HCT116 (cell line): ENCODE measurements around the gene NNT. TPM values are rescaled to one million over a fixed set of nuclear protein-coding genes. Genes with fewer than 3 reads are reported as not detected.

Source experiments
- ATAC-seq: fragments of 200-7000 bp; cut with Tn5 transposase; 2 replicates; pipeline ENCODE4 v1.9.1; 2020; ENCODE audit warnings: mild to moderate bottlenecking, moderate library complexity
- BruUV-seq: library from RNA; stranded (reverse); fragments of 400-500 nt; replicated peaks from 2 replicates; lab custom pipeline; 2021; lab: Mats Ljungman, UMichigan
- CTCF ChIA-PET: fragments of 300-600 bp; sonication (Branson Sonifier 250); formaldehyde crosslinking; loops from one replicate; lab custom pipeline; 2021; ENCODE audit warnings: antibody characterized with exemption; lab: Charles Lee
- POLR2A ChIA-PET: fragments of 300-600, 350-600 bp; sonication (Branson Sonifier 250); formaldehyde crosslinking; loops from one replicate; lab custom pipeline; 2021; ENCODE audit warnings: antibody characterized with exemption; lab: Charles Lee
- RAD21 ChIA-PET, 2 experiments: fragments of 300-600 bp; sonication (Branson Sonifier 250); formaldehyde crosslinking; loops; one replicate each; lab custom pipeline; 2023; ENCODE audit warnings: low total read pairs in 2 of 2; ENCODE audit not compliant: uncharacterized antibody in 2 of 2, unreplicated experiment in 2 of 2, low non-redundant PET in 1 of 2; lab: Charles Lee
- DNase-seq: peaks from one replicate; pipeline ENCODE4 v3.0.0-alpha.2; 2010; ENCODE audit warnings: low read depth, low spot score
- H2AFZ ChIP-seq: fragments of 200-600 bp; shearing (Covaris generic), sonication (generic); 2 replicates; pipeline ENCODE4 v1.6.1; 2017; ENCODE audit warnings: low read depth, mixed run types, mixed read lengths, antibody characterized with exemption, low read length; ENCODE audit not compliant: poor library complexity, severe bottlenecking
- H3K27ac ChIP-seq: 2 replicates; pipeline ENCODE4 v1.5.1; 2012; ENCODE audit warnings: low read depth, low read length
- H3K27me3 ChIP-seq: fragments of 200-600 bp; sonication (generic); 2 replicates; pipeline ENCODE4 v1.6.1; 2016; ENCODE audit warnings: mixed run types, low read length, mixed read lengths; ENCODE audit not compliant: insufficient read depth
- H3K36me3 ChIP-seq, 2 experiments: fragments of 200-500 bp in 1 of 2; fragments of 200-600 bp in 1 of 2; sonication (Bioruptor generic) in 1 of 2; sonication (generic) in 1 of 2; 2 replicates each; pipeline versions ENCODE4 v1.5.1 to v1.6.1; 2014 to 2016; ENCODE audit warnings: low read length in 2 of 2, inconsistent platforms in 1 of 2, mixed read lengths in 1 of 2, mixed run types in 1 of 2; ENCODE audit not compliant: insufficient read depth in 2 of 2, control insufficient read depth in 1 of 2
- H3K4me1 ChIP-seq, 2 experiments: fragments of 200-600 bp in 1 of 2; sonication (generic) in 1 of 2; 2 replicates each; pipeline versions ENCODE4 v1.5.1 to v1.6.1; 2012 to 2017; ENCODE audit warnings: low read length in 2 of 2, inconsistent platforms in 1 of 2, mild to moderate bottlenecking in 1 of 2, mixed read lengths in 1 of 2, mixed run types in 1 of 2, moderate library complexity in 1 of 2; ENCODE audit not compliant: insufficient read depth in 2 of 2, control insufficient read depth in 1 of 2
- H3K4me2 ChIP-seq: fragments of 200-600 bp; sonication (generic); 2 replicates; pipeline ENCODE4 v1.6.1; 2017; ENCODE audit warnings: mixed run types, low read length, mixed read lengths
- H3K4me3 ChIP-seq, 2 experiments: fragments of 200-600 bp in 1 of 2; sonication (generic) in 1 of 2; replicated peaks in 1 of 2; 2 replicates each; pipeline ENCODE4 v1.5.1; 2011 to 2016; ENCODE audit warnings: low read length in 2 of 2, control low read depth in 1 of 2, low read depth in 1 of 2, mild to moderate bottlenecking in 1 of 2, mixed read lengths in 1 of 2, mixed run types in 1 of 2
- H3K79me2 ChIP-seq: fragments of 200-600 bp; sonication (generic); 2 replicates; pipeline ENCODE4 v1.6.1; 2017; ENCODE audit warnings: mild to moderate bottlenecking, mixed run types, low read length, moderate library complexity, mixed read lengths; ENCODE audit not compliant: insufficient read depth
- H3K9ac ChIP-seq: fragments of 200-600 bp; sonication (generic); 2 replicates; pipeline ENCODE4 v1.6.1; 2016; ENCODE audit warnings: low read length, mixed read lengths
- H3K9me2 ChIP-seq: fragments of 200-600 bp; sonication (generic), shearing (Covaris generic); 2 replicates; pipeline ENCODE4 v1.6.1; 2017; ENCODE audit warnings: mixed run types, mild to moderate bottlenecking, moderate library complexity; ENCODE audit not compliant: insufficient read depth
- H3K9me3 ChIP-seq, 2 experiments: fragments of 200-500 bp in 1 of 2; fragments of 200-600 bp in 1 of 2; sonication (Bioruptor generic) in 1 of 2; sonication (generic) in 1 of 2; 2 replicates each; pipeline ENCODE4 v1.6.1; 2014 to 2017; ENCODE audit warnings: low read length in 2 of 2, mixed read lengths in 2 of 2, inconsistent platforms in 1 of 2, low read depth in 1 of 2, mild to moderate bottlenecking in 1 of 2, mixed run types in 1 of 2, moderate library complexity in 1 of 2; ENCODE audit not compliant: control insufficient read depth in 1 of 2, insufficient read depth in 1 of 2
- H4K20me1 ChIP-seq: fragments of 200-600 bp; sonication (generic), shearing (Covaris generic); 2 replicates; pipeline ENCODE4 v1.6.1; 2017; ENCODE audit warnings: mixed run types, mild to moderate bottlenecking, moderate library complexity; ENCODE audit not compliant: insufficient read depth
- ATF3 ChIP-seq: IDR thresholded peaks from 2 replicates; pipeline ENCODE4 v1.6.1; 2012
- CBX3 ChIP-seq: IDR thresholded peaks from 2 replicates; pipeline ENCODE4 v1.6.1; 2012; ENCODE audit warnings: low read depth
- CEBPB ChIP-seq: IDR thresholded peaks from 2 replicates; pipeline ENCODE4 v1.6.1; 2012; ENCODE audit warnings: low read depth
- CTCF ChIP-seq, 3 experiments: fragments of 200-600 bp in 1 of 3; sonication (generic) in 1 of 3; IDR thresholded peaks in 2 of 3; conservative IDR thresholded peaks in 1 of 3; 2 replicates each; pipeline ENCODE4 v1.5.1; 2012 to 2017; ENCODE audit warnings: low read depth in 2 of 3, low read length in 2 of 3, antibody characterized with exemption in 1 of 3, borderline replicate concordance in 1 of 3, control low read depth in 1 of 3, mild to moderate bottlenecking in 1 of 3, mixed read lengths in 1 of 3, mixed run types in 1 of 3, moderate library complexity in 1 of 3; ENCODE audit not compliant: insufficient read depth in 1 of 3
- ELF1 ChIP-seq: IDR thresholded peaks from 2 replicates; pipeline ENCODE4 v1.6.1; 2012; ENCODE audit warnings: low read depth, borderline replicate concordance
- EZH2phosphoT487 ChIP-seq: fragments of 200-600 bp; IDR thresholded peaks from 2 replicates; pipeline ENCODE4 v1.6.1; 2018; ENCODE audit warnings: antibody characterized with exemption, borderline replicate concordance
- FOSL1 ChIP-seq: IDR thresholded peaks from 2 replicates; pipeline ENCODE4 v1.6.1; 2012; ENCODE audit warnings: low read depth
- MAX ChIP-seq: IDR thresholded peaks from 2 replicates; pipeline ENCODE4 v1.6.1; 2012
- POLR2A ChIP-seq: IDR thresholded peaks from 2 replicates; pipeline ENCODE4 v1.7.0; 2011; ENCODE audit warnings: borderline replicate concordance; ENCODE audit not compliant: insufficient read depth, insufficient read length; ENCODE audit errors: extremely low read depth
- POLR2AphosphoS5 ChIP-seq: IDR thresholded peaks from 2 replicates; pipeline ENCODE4 v1.6.1; 2011; ENCODE audit warnings: mild to moderate bottlenecking, low read depth, low read length, moderate library complexity
- RAD21 ChIP-seq: IDR thresholded peaks from 2 replicates; pipeline ENCODE4 v1.6.1; 2012; ENCODE audit warnings: low read depth, mild to moderate bottlenecking
- REST ChIP-seq: IDR thresholded peaks from 2 replicates; pipeline ENCODE4 v1.6.1; 2012; ENCODE audit warnings: low read depth
- SP1 ChIP-seq: IDR thresholded peaks from 2 replicates; pipeline ENCODE4 v1.6.1; 2012; ENCODE audit warnings: low read depth
- SRF ChIP-seq: IDR thresholded peaks from 2 replicates; pipeline ENCODE4 v1.6.1; 2012; ENCODE audit warnings: low read depth
- TCF7L2 ChIP-seq: IDR thresholded peaks from 2 replicates; pipeline ENCODE4 v1.7.0; 2011; ENCODE audit warnings: borderline replicate concordance, inconsistent platforms; ENCODE audit not compliant: insufficient read depth, insufficient read length; ENCODE audit errors: extremely low read depth
- YY1 ChIP-seq: IDR thresholded peaks from 2 replicates; pipeline ENCODE4 v1.6.1; 2011; ENCODE audit warnings: low read length, low read depth, moderate library complexity, mild to moderate bottlenecking; ENCODE audit not compliant: insufficient replicate concordance; ENCODE audit errors: extremely low read depth
- ZBTB33 ChIP-seq: IDR thresholded peaks from 2 replicates; pipeline ENCODE4 v1.6.1; 2011; ENCODE audit warnings: mild to moderate bottlenecking, low read length, moderate library complexity; ENCODE audit not compliant: insufficient replicate concordance; ENCODE audit errors: extremely low read depth
- ZNF274 ChIP-seq: fragments of 200-500 bp; sonication (Bioruptor generic); IDR thresholded peaks from 2 replicates; pipeline ENCODE4 v1.6.1; 2014; ENCODE audit warnings: mild to moderate bottlenecking, low read depth, low read length, inconsistent platforms
- intact Hi-C: fragments of 100-400 bp; cut with micrococcal nuclease; formaldehyde crosslinking; loops from 2 replicates; pipeline ENCODE4 v1.10.0; 2022
- total RNA-seq: library from RNA; stranded (reverse); gene quantifications from one replicate; pipeline ENCODE4 v1.2.1, GENCODE V29; 2021; ENCODE audit not compliant: unreplicated experiment

The NNT gene
- total RNA-seq, 1 experiment from 2014 or later: 0.32 TPM

GRCh38 chr5:43553381-43553780 is 49.6 kb upstream of the NNT start:
- Histone ChIP-seq H4K20me1 (no peaks in the 10 kb centered on the region), H3K27me3 (no peaks in the 10 kb centered on the region), H3K79me2 (peaks cover 77% of the 10 kb centered on the region), H3K9me3 (no peaks in the 10 kb centered on the region), H3K9me2 (no peaks in the 10 kb centered on the region), H3K9ac (no peak overlapping the region), H2AFZ (no peak overlapping the region), H3K4me2 (no peak overlapping the region), H3K4me3 (no peak overlapping the region), H3K36me3 (peaks cover 20 to 33% of the 10 kb centered on the region in 2 experiments; a peak in 3 of 4 replicates), H3K4me1 (peaks cover 10 to 15% of the 10 kb centered on the region in 2 experiments), H3K27ac (no peak overlapping the region)
- ChIA-PET POLR2A (no interaction called here), CTCF (interaction anchor here (1.2 kb wide), 1 partner anchor 69 kb away, joined by 4 read pairs; no protein-coding TSS in a partner anchor), RAD21 (no interaction called here)
- TF ChIP-seq CEBPB: no peak
- TF ChIP-seq SRF: no peak
- TF ChIP-seq RAD21: no peak
- TF ChIP-seq SP1: no peak
- TF ChIP-seq POLR2A: no peak
- TF ChIP-seq REST: no peak
- no peak for TF ChIP-seq FOSL1
- no peak for TF ChIP-seq ATF3
- TF ChIP-seq CBX3: no peak
- no peak for TF ChIP-seq EZH2phosphoT487
- TF ChIP-seq YY1: no peak
- no peak for TF ChIP-seq ZNF274
- TF ChIP-seq ZBTB33: no peak
- TF ChIP-seq CTCF (IDR thresholded peaks at IDR 0.05 in 2 of 3, conservative IDR thresholded peaks at IDR 0.05 in 1 of 3; ENCODE audit: borderline replicate concordance in 1 of 3, insufficient read depth in 1 of 3, low read depth in 2 of 3, low read length in 2 of 3): no peak
- TF ChIP-seq ELF1: no peak
- no peak for TF ChIP-seq POLR2AphosphoS5
- TF ChIP-seq MAX: no peak
- no peak for TF ChIP-seq TCF7L2
- intact Hi-C loops: no loop called here
- ATAC-seq (no peak), DNase-seq (no peak)
- BruUV-seq: no TSS peak
